Measurements from ENCODE around the gene CRCP.
"Not testable (repeated sequence)": the region's sequence is repeated elsewhere in the genome, so short reads cannot be mapped to it uniquely, and the experiment has no call there.

CRCP gene

GRCh38 chr7:66164356-66164755 is 49.7 kb downstream of the CRCP start:
- Histone ChIP-seq H3K4me3 (ENCODE audit: severe bottlenecking) (no peak overlapping the region), H3K36me3 (ENCODE audit: low read depth) (no peaks in the 10 kb centered on the region), H3K27me3 (ENCODE audit: insufficient read depth, poor library complexity, severe bottlenecking) (no peaks in the 10 kb centered on the region), H3K9me3 (ENCODE audit: severe bottlenecking) (no peaks in the 10 kb centered on the region), H3K4me1 (ENCODE audit: insufficient read depth, poor library complexity, severe bottlenecking) (peaks cover 5% of the 10 kb centered on the region), H3K27ac (ENCODE audit: poor library complexity, severe bottlenecking) (no peak overlapping the region)
- ATAC-seq (ENCODE audit: low read depth) = no peak
- no peak for DNase-seq (ENCODE audit: low spot score)
- no peak for TF ChIP-seq CTCF (IDR thresholded peaks at IDR 0.05; ENCODE audit: poor library complexity, severe bottlenecking)

GRCh38 chr7:66167773-66168387 is 53.2 kb downstream of the CRCP start:
- H3K27ac ChIP-seq (ENCODE audit: poor library complexity, severe bottlenecking) = no peak overlapping the region
- H3K27me3 ChIP-seq (ENCODE audit: insufficient read depth, poor library complexity, severe bottlenecking) = no peaks in the 10 kb centered on the region
- TF ChIP-seq CTCF (IDR thresholded peaks at IDR 0.05; ENCODE audit: poor library complexity, severe bottlenecking) = no peak
- DNase-seq (ENCODE audit: low spot score) (no peak), ATAC-seq (ENCODE audit: low read depth) (peak; percentile 70)
- H3K4me1 ChIP-seq (ENCODE audit: insufficient read depth, poor library complexity, severe bottlenecking) = peaks cover 5% of the 10 kb centered on the region
- no peaks in the 10 kb centered on the region for H3K9me3 ChIP-seq (ENCODE audit: severe bottlenecking)
- H3K36me3 ChIP-seq (ENCODE audit: low read depth) = no peaks in the 10 kb centered on the region
- H3K4me3 ChIP-seq (ENCODE audit: severe bottlenecking) = no peak overlapping the region

GRCh38 chr7:66169616-66170015 is 55.0 kb downstream of the CRCP start:
- no peaks in the 10 kb centered on the region for H3K9me3 ChIP-seq (ENCODE audit: severe bottlenecking)
- no peak overlapping the region for H3K4me3 ChIP-seq (ENCODE audit: severe bottlenecking)
- H3K36me3 ChIP-seq (ENCODE audit: low read depth) = no peaks in the 10 kb centered on the region
- H3K27ac ChIP-seq (ENCODE audit: poor library complexity, severe bottlenecking) = no peak overlapping the region
- peaks cover 5% of the 10 kb centered on the region for H3K4me1 ChIP-seq (ENCODE audit: insufficient read depth, poor library complexity, severe bottlenecking)
- ATAC-seq (ENCODE audit: low read depth) (peak; percentile 77), DNase-seq (ENCODE audit: low spot score) (no peak)
- H3K27me3 ChIP-seq (ENCODE audit: insufficient read depth, poor library complexity, severe bottlenecking) = no peaks in the 10 kb centered on the region
- no peak for TF ChIP-seq CTCF (IDR thresholded peaks at IDR 0.05; ENCODE audit: poor library complexity, severe bottlenecking)

- peaks cover 5% of the 10 kb centered on the region for H3K4me1 ChIP-seq (ENCODE audit: insufficient read depth, poor library complexity, severe bottlenecking)
- H3K9me3 ChIP-seq (ENCODE audit: severe bottlenecking) = no peaks in the 10 kb centered on the region
- DNase-seq (ENCODE audit: low spot score) (no peak), ATAC-seq (ENCODE audit: low read depth) (0 out of 3 replicates have a peak, but pooled peaks have one; percentile 11)
- TF ChIP-seq CTCF (IDR thresholded peaks at IDR 0.05; ENCODE audit: poor library complexity, severe bottlenecking) = no peak
- H3K36me3 ChIP-seq (ENCODE audit: low read depth) = no peaks in the 10 kb centered on the region
- H3K4me3 ChIP-seq (ENCODE audit: severe bottlenecking) = no peak overlapping the region
- H3K27me3 ChIP-seq (ENCODE audit: insufficient read depth, poor library complexity, severe bottlenecking) = no peaks in the 10 kb centered on the region
- no peak overlapping the region for H3K27ac ChIP-seq (ENCODE audit: poor library complexity, severe bottlenecking)
Observed at GRCh38 chr7:66170309-66171231, 55.9 kb downstream of the CRCP start.

GRCh38 chr7:66172536-66173401 is 58.1 kb downstream of the CRCP start:
- H3K27me3 ChIP-seq (ENCODE audit: insufficient read depth, poor library complexity, severe bottlenecking); H3K9me3 ChIP-seq (ENCODE audit: severe bottlenecking); ATAC-seq (ENCODE audit: low read depth); DNase-seq (ENCODE audit: low spot score); H3K36me3 ChIP-seq (ENCODE audit: low read depth); H3K4me1 ChIP-seq (ENCODE audit: insufficient read depth, poor library complexity, severe bottlenecking); H3K27ac ChIP-seq (ENCODE audit: poor library complexity, severe bottlenecking); H3K4me3 ChIP-seq (ENCODE audit: severe bottlenecking): not testable (repeated sequence)
